HG03469 (cell line): Measurements from ENCODE around the gene OR10K2.
A peak's percentile ranks its signal among the peaks of the same experiment; 100 is the strongest.

ENCODE experiments used
- ATAC-seq: cut with Tn5 transposase; IDR thresholded peaks from one replicate; pipeline ENCODE4 v1.9.1; 2021; ENCODE audit warnings: mild to moderate bottlenecking, moderate library complexity, moderate number of reproducible peaks; ENCODE audit not compliant: unreplicated experiment

Gene OR10K2

GRCh38 chr1:158371188-158371953, 54.7 kb downstream of the OR10K2 start:
- ATAC-seq: peak; percentile 88
